Loucy (cell line): ENCODE data around the gene LEKR1.

Source experiments
- H2AFZ ChIP-seq: fragments of 200-600 bp; sonication (generic); 2 replicates; pipeline ENCODE4 v1.6.0; 2016; ENCODE audit warnings: antibody characterized with exemption, mild to moderate bottlenecking, low read length, moderate library complexity
- H3F3A ChIP-seq: fragments of 200-600 bp; 2 replicates; pipeline ENCODE4 v1.6.0; 2016; ENCODE audit warnings: antibody characterized with exemption, low read depth, mild to moderate bottlenecking
- H3K27me3 ChIP-seq: fragments of 200-600 bp; sonication (generic); 2 replicates; pipeline ENCODE4 v1.6.1; 2014; ENCODE audit warnings: low read length, mild to moderate bottlenecking; ENCODE audit not compliant: insufficient read depth, poor library complexity, severe bottlenecking
- H3K36me3 ChIP-seq: fragments of 200-600 bp; sonication (generic); 2 replicates; pipeline ENCODE4 v1.6.1; 2016; ENCODE audit warnings: low read length; ENCODE audit not compliant: insufficient read depth
- H3K4me1 ChIP-seq: fragments of 200-600 bp; sonication (generic); 2 replicates; pipeline ENCODE4 v1.5.1; 2014; ENCODE audit warnings: low read length, mild to moderate bottlenecking; ENCODE audit not compliant: insufficient read depth, poor library complexity, severe bottlenecking
- H3K4me2 ChIP-seq: fragments of 200-600 bp; sonication (generic); 2 replicates; pipeline ENCODE4 v1.6.0; 2014; ENCODE audit warnings: antibody characterized with exemption, low read length, low read depth, mild to moderate bottlenecking; ENCODE audit not compliant: poor library complexity, severe bottlenecking
- H3K4me3 ChIP-seq: fragments of 200-600 bp; sonication (generic); 2 replicates; pipeline ENCODE4 v1.5.1; 2014; ENCODE audit warnings: low read length, mild to moderate bottlenecking, mixed read lengths; ENCODE audit not compliant: poor library complexity, severe bottlenecking
- H3K79me2 ChIP-seq: fragments of 200-600 bp; sonication (generic); 2 replicates; pipeline ENCODE4 v1.6.1; 2014; ENCODE audit warnings: low read length; ENCODE audit not compliant: insufficient read depth
- H3K9ac ChIP-seq: fragments of 200-600 bp; sonication (generic); 2 replicates; pipeline ENCODE4 v1.6.0; 2014; ENCODE audit warnings: mild to moderate bottlenecking, low read depth, low read length, moderate library complexity; ENCODE audit not compliant: poor library complexity, severe bottlenecking
- H3K9me2 ChIP-seq: fragments of 200-600 bp; sonication (generic); replicated peaks from 2 replicates; pipeline ENCODE4 v1.6.1; 2016; ENCODE audit warnings: low read depth, low read length, mixed read lengths
- H3K9me3 ChIP-seq: fragments of 200-600 bp; sonication (generic); 2 replicates; pipeline ENCODE4 v1.6.1; 2014; ENCODE audit warnings: mild to moderate bottlenecking, antibody characterized with exemption, low read length, low read depth; ENCODE audit not compliant: insufficient read depth
- H4K20me1 ChIP-seq: fragments of 200-600 bp; sonication (generic); 2 replicates; pipeline ENCODE4 v1.6.0; 2014; ENCODE audit warnings: antibody characterized with exemption, low read length, mild to moderate bottlenecking; ENCODE audit not compliant: insufficient read depth, poor library complexity, severe bottlenecking
- EZH2phosphoT487 ChIP-seq: fragments of 200-600 bp; IDR thresholded peaks from 2 replicates; pipeline ENCODE4 v1.6.1; 2018; ENCODE audit warnings: antibody characterized with exemption, mild to moderate bottlenecking, moderate library complexity, borderline replicate concordance
- TF ChIP-seq, protein P1 (sequence below): fragments of 200-600 bp; sonication (generic); conservative IDR thresholded peaks from 2 replicates; pipeline ENCODE4 v1.5.1; 2014; ENCODE audit warnings: mild to moderate bottlenecking, antibody characterized with exemption, low read length

LEKR1 gene

GRCh38 chr3:157026091-157026490 is 199.9 kb downstream of the LEKR1 start:
- no peak overlapping the region for H3K9ac ChIP-seq
- H2AFZ ChIP-seq = no peak overlapping the region
- no peaks in the 10 kb centered on the region for H3K79me2 ChIP-seq
- H3K36me3 ChIP-seq = no peaks in the 10 kb centered on the region
- TF ChIP-seq, protein P1, sequence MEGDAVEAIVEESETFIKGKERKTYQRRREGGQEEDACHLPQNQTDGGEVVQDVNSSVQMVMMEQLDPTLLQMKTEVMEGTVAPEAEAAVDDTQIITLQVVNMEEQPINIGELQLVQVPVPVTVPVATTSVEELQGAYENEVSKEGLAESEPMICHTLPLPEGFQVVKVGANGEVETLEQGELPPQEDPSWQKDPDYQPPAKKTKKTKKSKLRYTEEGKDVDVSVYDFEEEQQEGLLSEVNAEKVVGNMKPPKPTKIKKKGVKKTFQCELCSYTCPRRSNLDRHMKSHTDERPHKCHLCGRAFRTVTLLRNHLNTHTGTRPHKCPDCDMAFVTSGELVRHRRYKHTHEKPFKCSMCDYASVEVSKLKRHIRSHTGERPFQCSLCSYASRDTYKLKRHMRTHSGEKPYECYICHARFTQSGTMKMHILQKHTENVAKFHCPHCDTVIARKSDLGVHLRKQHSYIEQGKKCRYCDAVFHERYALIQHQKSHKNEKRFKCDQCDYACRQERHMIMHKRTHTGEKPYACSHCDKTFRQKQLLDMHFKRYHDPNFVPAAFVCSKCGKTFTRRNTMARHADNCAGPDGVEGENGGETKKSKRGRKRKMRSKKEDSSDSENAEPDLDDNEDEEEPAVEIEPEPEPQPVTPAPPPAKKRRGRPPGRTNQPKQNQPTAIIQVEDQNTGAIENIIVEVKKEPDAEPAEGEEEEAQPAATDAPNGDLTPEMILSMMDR = no peak
- no peak for TF ChIP-seq EZH2phosphoT487
- no peaks in the 10 kb centered on the region for H3K4me1 ChIP-seq
- H3K9me3 ChIP-seq = no peaks in the 10 kb centered on the region
- no peaks in the 10 kb centered on the region for H3K27me3 ChIP-seq
- H3K4me3 ChIP-seq = no peak overlapping the region
- no peaks in the 10 kb centered on the region for H3K9me2 ChIP-seq
- H3F3A ChIP-seq = no peaks in the 10 kb centered on the region
- H4K20me1 ChIP-seq = no peaks in the 10 kb centered on the region
- no peak overlapping the region for H3K4me2 ChIP-seq

DNA sequence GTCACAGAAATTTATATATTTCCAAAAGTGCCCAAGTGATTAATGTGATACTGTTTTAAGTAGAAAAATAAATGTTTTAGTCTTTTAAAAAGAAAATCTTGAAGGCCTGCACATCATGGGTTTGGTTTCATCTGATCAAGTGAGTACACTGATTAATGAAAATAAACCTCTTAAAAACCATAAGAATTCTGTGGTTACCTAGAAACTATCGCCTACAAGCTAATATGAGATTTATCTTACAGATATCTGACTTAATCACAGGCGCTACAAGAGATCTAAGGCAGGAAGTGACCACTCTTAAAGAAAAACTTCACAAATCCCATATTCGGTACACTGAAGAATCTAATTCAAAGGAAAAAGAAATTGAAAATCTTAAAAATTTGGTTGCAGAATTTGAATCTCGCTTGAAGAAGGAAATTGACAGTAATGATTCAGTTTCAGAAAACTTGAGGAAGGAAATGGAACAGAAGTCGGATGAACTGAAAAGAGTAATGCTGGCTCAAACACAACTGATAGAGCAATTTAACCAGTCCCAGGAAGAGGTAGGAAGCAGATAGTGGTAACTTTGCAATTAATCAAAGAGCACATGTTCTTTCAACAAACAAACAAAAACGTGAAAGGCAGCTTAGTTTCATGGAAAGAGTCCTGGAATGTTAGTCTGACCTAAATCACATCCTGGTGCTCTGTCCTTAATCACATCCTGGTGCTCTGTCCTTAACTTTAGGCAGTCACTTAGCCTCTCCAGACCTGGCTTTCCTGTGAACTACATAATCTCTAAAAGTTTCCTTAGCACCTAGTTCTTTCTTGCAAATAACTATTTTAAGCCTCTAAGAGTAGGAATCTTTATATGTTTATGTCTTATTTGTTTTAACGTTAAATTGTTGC is 201.9 kb downstream of the LEKR1 start:
- Histone ChIP-seq H3K9me2 (no peaks in the 10 kb centered on the region), H3K4me1 (no peaks in the 10 kb centered on the region), H3K9ac (no peak overlapping the region), H3K4me3 (no peak overlapping the region), H2AFZ (no peak overlapping the region), H3F3A (no peaks in the 10 kb centered on the region), H3K79me2 (no peaks in the 10 kb centered on the region), H3K9me3 (no peaks in the 10 kb centered on the region), H3K4me2 (no peak overlapping the region), H4K20me1 (no peaks in the 10 kb centered on the region), H3K27me3 (no peaks in the 10 kb centered on the region), H3K36me3 (no peaks in the 10 kb centered on the region)
- TF ChIP-seq, protein P1 = no peak
- no peak for TF ChIP-seq EZH2phosphoT487

DNA sequence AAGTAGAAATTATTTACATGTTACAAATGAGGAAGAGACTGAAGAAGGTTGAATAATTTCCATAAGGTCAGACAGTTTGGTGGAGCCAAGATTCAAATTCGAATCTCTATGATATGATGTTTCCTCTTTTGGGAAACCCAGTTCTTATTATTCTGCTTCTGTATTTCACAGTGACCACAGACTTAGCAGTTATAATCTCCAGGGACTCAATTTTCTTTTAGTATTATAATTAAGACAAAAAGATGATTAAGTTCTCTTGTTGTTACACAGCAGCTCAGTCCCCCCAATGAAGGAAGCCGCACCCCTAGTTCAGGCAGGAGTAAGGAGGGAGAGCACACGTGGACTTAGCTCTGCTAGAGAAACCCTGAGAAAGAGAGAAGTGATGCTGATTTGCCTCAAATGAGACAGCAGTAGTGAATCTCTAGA is 203.2 kb downstream of the LEKR1 start:
- no peaks in the 10 kb centered on the region for H3K4me1 ChIP-seq
- H3K4me2 ChIP-seq = no peak overlapping the region
- no peak overlapping the region for H3K9ac ChIP-seq
- H2AFZ ChIP-seq = no peak overlapping the region
- no peaks in the 10 kb centered on the region for H3K79me2 ChIP-seq
- H3K9me3 ChIP-seq = no peaks in the 10 kb centered on the region
- no peaks in the 10 kb centered on the region for H3K27me3 ChIP-seq
- no peaks in the 10 kb centered on the region for H3K9me2 ChIP-seq
- H4K20me1 ChIP-seq = no peaks in the 10 kb centered on the region
- no peak for TF ChIP-seq EZH2phosphoT487
- TF ChIP-seq, protein P1 = no peak
- H3F3A ChIP-seq = no peaks in the 10 kb centered on the region
- no peaks in the 10 kb centered on the region for H3K36me3 ChIP-seq
- no peak overlapping the region for H3K4me3 ChIP-seq
